ENCODE data around the gene SCAMP3. TPM values are rescaled to one million over a fixed set of nuclear protein-coding genes. Genes with fewer than 3 reads are reported as not detected.

Gene SCAMP3
- 65.8 TPM for total RNA-seq (ENCODE audit: unreplicated experiment)
- long read RNA-seq, transcript SCAMP3-202 (8 exons, 1,537 nt) = minor isoform, 10 of 55 reads
- long read RNA-seq, transcript SCAMP3-201 (9 exons, 1,446 nt) = major isoform, 29 of 55 reads
- long read RNA-seq, partial matches to known transcripts = 6 of 55 reads
- long read RNA-seq, other reads (novel, unspliced or antisense) = 10 of 55 reads

DNA sequence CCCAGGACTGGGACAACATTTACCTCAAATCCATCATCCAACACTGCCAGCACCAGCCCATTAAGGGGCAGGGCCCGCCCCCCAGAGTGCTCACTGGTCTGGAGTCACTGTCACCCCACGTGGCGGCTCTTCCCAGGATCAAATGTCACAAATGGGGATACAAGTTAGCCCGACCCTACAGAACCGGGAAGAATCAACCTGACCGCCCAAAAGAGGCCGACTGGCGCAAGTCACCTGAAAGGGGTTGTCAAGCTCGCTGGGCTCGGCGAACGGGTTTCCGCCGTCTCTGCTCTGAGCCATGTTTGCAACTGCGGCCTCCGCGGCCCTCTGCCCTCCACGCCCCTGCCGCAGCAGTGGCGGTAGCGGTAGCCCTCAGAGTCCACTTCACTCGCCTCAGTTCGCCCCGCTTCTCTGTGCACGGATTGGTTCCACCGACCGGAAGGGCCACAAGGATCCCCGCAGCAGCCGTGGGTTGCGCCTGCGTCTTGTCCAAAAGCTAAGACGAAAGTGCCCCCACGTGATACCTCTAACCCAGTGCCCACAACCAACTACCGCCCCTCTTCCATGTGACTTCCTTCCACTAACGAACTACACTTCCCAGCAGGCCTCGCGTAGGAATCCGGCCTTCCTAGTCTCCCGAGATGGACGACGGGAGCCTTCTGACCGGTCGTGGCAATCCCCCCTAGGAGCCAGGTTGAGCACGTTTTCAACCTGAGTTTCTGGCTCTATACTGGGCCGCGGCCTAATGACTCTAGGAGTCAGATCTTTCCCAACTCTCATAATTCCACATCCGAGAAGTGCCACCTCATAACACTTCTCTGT lies at the start of gene SCAMP3:
SCAMP3 (minus strand) TSS at position 509 of the 822 bp plus-strand sequence; CDS start at position 300, 209 bp downstream.
- TF ChIP-seq, protein P1, sequence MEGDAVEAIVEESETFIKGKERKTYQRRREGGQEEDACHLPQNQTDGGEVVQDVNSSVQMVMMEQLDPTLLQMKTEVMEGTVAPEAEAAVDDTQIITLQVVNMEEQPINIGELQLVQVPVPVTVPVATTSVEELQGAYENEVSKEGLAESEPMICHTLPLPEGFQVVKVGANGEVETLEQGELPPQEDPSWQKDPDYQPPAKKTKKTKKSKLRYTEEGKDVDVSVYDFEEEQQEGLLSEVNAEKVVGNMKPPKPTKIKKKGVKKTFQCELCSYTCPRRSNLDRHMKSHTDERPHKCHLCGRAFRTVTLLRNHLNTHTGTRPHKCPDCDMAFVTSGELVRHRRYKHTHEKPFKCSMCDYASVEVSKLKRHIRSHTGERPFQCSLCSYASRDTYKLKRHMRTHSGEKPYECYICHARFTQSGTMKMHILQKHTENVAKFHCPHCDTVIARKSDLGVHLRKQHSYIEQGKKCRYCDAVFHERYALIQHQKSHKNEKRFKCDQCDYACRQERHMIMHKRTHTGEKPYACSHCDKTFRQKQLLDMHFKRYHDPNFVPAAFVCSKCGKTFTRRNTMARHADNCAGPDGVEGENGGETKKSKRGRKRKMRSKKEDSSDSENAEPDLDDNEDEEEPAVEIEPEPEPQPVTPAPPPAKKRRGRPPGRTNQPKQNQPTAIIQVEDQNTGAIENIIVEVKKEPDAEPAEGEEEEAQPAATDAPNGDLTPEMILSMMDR (IDR thresholded peaks at IDR 0.05; ENCODE audit: partially characterized antibody, unreplicated experiment) = no peak
- peaks cover 10% of the 10 kb centered on the region for H3K36me3 Mint-ChIP-seq (ENCODE audit: unreplicated experiment)
- peak within 1 kb of the TSS; percentile 97 for H3K4me3 Mint-ChIP-seq (ENCODE audit: unreplicated experiment)
- peak within 1 kb of the TSS; percentile 84 for H3K27ac Mint-ChIP-seq (ENCODE audit: unreplicated experiment)
- H3K27me3 Mint-ChIP-seq (ENCODE audit: unreplicated experiment) = peaks cover 12% of the 10 kb centered on the region
- H3K9me3 Mint-ChIP-seq (ENCODE audit: unreplicated experiment) = peaks cover 13% of the 10 kb centered on the region
- peak; percentile 85 for DNase-seq
- H3K4me1 Mint-ChIP-seq (ENCODE audit: low read depth, unreplicated experiment) = peaks cover 13% of the 10 kb centered on the region

DNA sequence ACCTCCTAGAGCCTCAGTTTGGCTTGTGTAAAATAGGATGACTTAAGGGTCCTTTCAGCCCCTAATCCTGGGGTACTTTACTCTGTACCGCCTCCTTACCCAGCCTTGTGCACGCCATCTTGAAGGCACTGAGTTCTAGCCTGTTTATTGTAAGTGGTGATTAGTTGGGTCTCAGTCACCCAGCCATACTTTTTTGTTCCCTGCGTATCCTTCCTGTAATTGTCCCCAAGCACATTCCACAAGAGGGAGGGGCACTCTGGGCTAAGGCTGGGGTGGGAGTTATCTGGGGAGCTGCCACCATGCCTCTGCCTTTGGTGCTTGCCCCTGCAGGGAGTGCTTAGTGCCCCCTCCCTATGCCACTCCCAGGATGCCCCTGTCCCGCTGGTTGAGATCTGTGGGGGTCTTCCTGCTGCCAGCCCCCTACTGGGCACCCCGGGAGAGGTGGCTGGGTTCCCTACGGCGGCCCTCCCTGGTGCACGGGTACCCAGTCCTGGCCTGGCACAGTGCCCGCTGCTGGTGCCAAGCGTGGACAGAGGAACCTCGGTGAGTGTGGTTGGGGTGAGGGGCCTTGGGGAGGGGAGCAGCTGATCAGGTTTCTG lies 47.4 kb upstream of the SCAMP3 start:
- DNase-seq = no peak
- H3K4me3 Mint-ChIP-seq (ENCODE audit: unreplicated experiment) = peak overlapping the region; percentile 98
- H3K4me1 Mint-ChIP-seq (ENCODE audit: low read depth, unreplicated experiment) = peaks cover 8% of the 10 kb centered on the region
- H3K36me3 Mint-ChIP-seq (ENCODE audit: unreplicated experiment) = no peaks in the 10 kb centered on the region
- H3K9me3 Mint-ChIP-seq (ENCODE audit: unreplicated experiment) = peaks cover 14% of the 10 kb centered on the region
- H3K27ac Mint-ChIP-seq (ENCODE audit: unreplicated experiment) = peak overlapping the region; percentile 81
- TF ChIP-seq, protein P1 (IDR thresholded peaks at IDR 0.05; ENCODE audit: partially characterized antibody, unreplicated experiment) = no peak
- peaks cover 24% of the 10 kb centered on the region for H3K27me3 Mint-ChIP-seq (ENCODE audit: unreplicated experiment)

DNA sequence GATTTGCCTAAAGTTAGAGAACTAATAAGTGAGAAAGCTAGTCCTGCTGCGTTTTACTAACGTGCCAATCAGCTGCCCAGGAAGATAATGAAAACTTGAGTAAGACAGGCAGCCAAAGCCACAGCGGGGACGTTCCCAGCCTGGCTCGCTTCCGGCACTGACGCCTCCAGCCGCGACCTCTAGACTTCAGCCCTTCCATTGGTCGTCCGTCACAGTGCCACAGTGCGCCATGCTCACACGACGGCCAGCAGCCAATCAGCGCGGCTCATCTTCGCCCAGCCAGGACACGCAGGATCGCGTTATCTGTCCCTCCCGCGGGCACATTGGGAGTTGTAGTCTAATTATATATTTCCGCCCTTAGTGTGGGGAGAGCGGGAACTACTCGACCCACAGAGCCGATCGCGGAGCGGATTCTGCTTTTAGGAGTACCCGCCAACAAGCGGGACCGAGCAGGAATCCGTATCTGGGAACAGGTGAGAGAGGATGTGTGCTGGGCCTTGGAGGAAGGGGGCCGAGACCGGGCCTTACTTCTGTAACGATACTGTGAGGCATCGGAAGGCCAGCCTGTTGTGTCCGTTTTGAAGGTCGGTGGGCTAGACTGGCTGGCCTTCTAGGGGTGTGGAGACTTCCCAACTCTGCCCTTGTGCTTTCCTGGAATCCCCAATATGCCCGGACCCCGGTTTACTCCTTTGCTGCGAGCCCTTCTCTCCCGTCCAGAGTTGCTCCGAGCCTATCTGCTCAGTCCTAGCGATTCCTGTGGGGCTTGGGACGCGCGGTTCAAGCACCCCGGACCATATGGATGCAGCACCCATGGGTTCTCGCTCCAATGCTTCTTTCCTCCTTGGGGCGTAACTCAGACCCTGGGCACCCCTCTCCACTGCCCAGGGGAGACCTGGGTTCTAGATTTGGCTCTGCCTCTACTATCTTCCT lies 46.6 kb upstream of the SCAMP3 start, which contains the start of gene FDPS:
FDPS (plus strand) TSS at position 374 of the 930 bp plus-strand sequence. CDS start 924 bp downstream, outside the sequence.
- TF ChIP-seq, protein P1 (IDR thresholded peaks at IDR 0.05; ENCODE audit: partially characterized antibody, unreplicated experiment) = peak; percentile 11
- peak within 1 kb of the TSS; percentile 98 for H3K4me3 Mint-ChIP-seq (ENCODE audit: unreplicated experiment)
- peaks cover 8% of the 10 kb centered on the region for H3K4me1 Mint-ChIP-seq (ENCODE audit: low read depth, unreplicated experiment)
- H3K36me3 Mint-ChIP-seq (ENCODE audit: unreplicated experiment) = no peaks in the 10 kb centered on the region
- peaks cover 15% of the 10 kb centered on the region for H3K9me3 Mint-ChIP-seq (ENCODE audit: unreplicated experiment)
- peak within 1 kb of the TSS; percentile 81 for H3K27ac Mint-ChIP-seq (ENCODE audit: unreplicated experiment)
- peaks cover 24% of the 10 kb centered on the region for H3K27me3 Mint-ChIP-seq (ENCODE audit: unreplicated experiment)
- peak; percentile 93 for DNase-seq

DNA sequence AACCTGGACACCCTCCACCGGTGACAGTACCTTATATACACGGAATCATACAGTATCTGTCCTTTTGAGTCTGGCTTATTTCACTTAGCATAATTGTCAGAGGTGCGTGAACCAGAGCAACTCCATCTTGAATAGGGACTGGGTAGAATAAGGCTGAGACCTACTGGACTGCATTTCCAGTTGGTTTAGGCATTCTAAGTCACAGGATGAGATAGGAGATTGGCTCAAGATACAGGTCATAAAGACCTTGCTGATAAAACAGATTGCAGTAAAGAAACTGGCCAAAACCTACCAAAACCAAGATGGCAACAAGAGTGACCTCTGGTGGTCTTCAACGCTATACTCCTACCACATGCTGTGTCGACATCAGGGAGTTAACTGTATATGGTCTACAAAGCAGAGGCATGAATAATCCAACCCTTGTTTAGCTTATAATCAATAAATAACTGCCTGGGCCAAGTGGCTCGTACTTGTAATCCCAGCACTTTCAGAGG lies 45.1 kb upstream of the SCAMP3 start:
- no peak for DNase-seq
- H3K4me3 Mint-ChIP-seq (ENCODE audit: unreplicated experiment) = peak overlapping the region; percentile 57
- peak overlapping the region; percentile 72 for H3K27ac Mint-ChIP-seq (ENCODE audit: unreplicated experiment)

More for the DNA sequence above, 45.1 kb upstream of the SCAMP3 start:
- TF ChIP-seq, protein P1 (IDR thresholded peaks at IDR 0.05; ENCODE audit: partially characterized antibody, unreplicated experiment) = peak; percentile 43
- peaks cover 10% of the 10 kb centered on the region for H3K4me1 Mint-ChIP-seq (ENCODE audit: low read depth, unreplicated experiment)
- no peaks in the 10 kb centered on the region for H3K36me3 Mint-ChIP-seq (ENCODE audit: unreplicated experiment)
- peaks cover 18% of the 10 kb centered on the region for H3K9me3 Mint-ChIP-seq (ENCODE audit: unreplicated experiment)
- peaks cover 21% of the 10 kb centered on the region for H3K27me3 Mint-ChIP-seq (ENCODE audit: unreplicated experiment)
